ENCODE measurements around the gene DEF6.

Gene DEF6

GRCh38 chr6:35297601-35298481 is at the start of gene DEF6:
TSS of gene DEF6 (plus strand) at chr6:35297818. CDS start at chr6:35297857, 39 bp downstream.
- DNase-seq, result peak; percentile 93

GRCh38 chr6:35248300-35248699 is 49.3 kb upstream of the DEF6 start:
- peak; percentile 14 for DNase-seq

- DNase-seq, result no peak
Observed at GRCh38 chr6:35248965-35249364, 48.7 kb upstream of the DEF6 start.

GRCh38 chr6:35251949-35252348 is 45.7 kb upstream of the DEF6 start:
- DNase-seq, result no peak

GRCh38 chr6:35253249-35253648 is 44.4 kb upstream of the DEF6 start:
- no peak for DNase-seq

- DNase-seq, result no peak
Observed at GRCh38 chr6:35258336-35258735, 39.3 kb upstream of the DEF6 start.

GRCh38 chr6:35258858-35259193 is 38.8 kb upstream of the DEF6 start:
- DNase-seq, result peak; percentile 74

GRCh38 chr6:35259194-35259947 is 38.2 kb upstream of the DEF6 start, which contains the start of gene ZNF76:
TSS of gene ZNF76 (plus strand) at chr6:35259735. CDS start at chr6:35281152, 21,417 bp downstream.
- peak; percentile 98 for DNase-seq

- peak; percentile 71 for DNase-seq
Observed at GRCh38 chr6:35259948-35260590, 37.5 kb upstream of the DEF6 start.

- peak; percentile 8 for DNase-seq
Observed at GRCh38 chr6:35260591-35261570, 36.7 kb upstream of the DEF6 start.

GRCh38 chr6:35262596-35262995 is 35.0 kb upstream of the DEF6 start:
- DNase-seq, result no peak

- DNase-seq, result no peak
Observed at GRCh38 chr6:35264550-35265274, 32.9 kb upstream of the DEF6 start.

- DNase-seq, result no peak
Observed at GRCh38 chr6:35265523-35265922, 32.1 kb upstream of the DEF6 start.

GRCh38 chr6:35267446-35267845 is 30.2 kb upstream of the DEF6 start:
- no peak for DNase-seq

GRCh38 chr6:35267897-35268296 is 29.7 kb upstream of the DEF6 start:
- DNase-seq, result no peak

- no peak for DNase-seq
Observed at GRCh38 chr6:35272005-35272404, 25.6 kb upstream of the DEF6 start.

GRCh38 chr6:35273822-35274559 is 23.6 kb upstream of the DEF6 start:
- DNase-seq, result no peak

GRCh38 chr6:35275744-35276260 is 21.8 kb upstream of the DEF6 start:
- no peak for DNase-seq

- DNase-seq, result no peak
Observed at GRCh38 chr6:35278708-35279107, 18.9 kb upstream of the DEF6 start.

GRCh38 chr6:35280903-35281302 is 16.7 kb upstream of the DEF6 start:
- no peak for DNase-seq

GRCh38 chr6:35282472-35282871 is 15.1 kb upstream of the DEF6 start:
- no peak for DNase-seq

Measured in DMS53 (cell line).